SK-N-MC (cell line): ENCODE results near the gene CNPY1.

ENCODE experiments used
- DNase-seq: peaks from one replicate; pipeline ENCODE4 v3.0.0-alpha.2; 2011; ENCODE audit warnings: low read depth, low spot score
- H3K27ac ChIP-seq: fragments of 200-600 bp; sonication (generic); 2 replicates; pipeline ENCODE4 v1.5.1; 2016; ENCODE audit warnings: mixed run types
- H3K36me3 ChIP-seq: fragments of 200-600 bp; sonication (generic); 2 replicates; pipeline ENCODE4 v1.6.1; 2017; ENCODE audit warnings: antibody characterized with exemption, low read length, mixed read lengths; ENCODE audit not compliant: insufficient read depth
- H3K4me3 ChIP-seq: fragments of 200-600 bp; sonication (generic); 2 replicates; pipeline ENCODE4 v1.5.1; 2016
- H3K9ac ChIP-seq: fragments of 200-600 bp; sonication (generic); 2 replicates; pipeline ENCODE4 v1.8.0; 2017; ENCODE audit warnings: mixed run types, mixed read lengths; ENCODE audit not compliant: insufficient read length
- H3K9me3 ChIP-seq: fragments of 200-600 bp; sonication (generic); 2 replicates; pipeline ENCODE4 v1.6.1; 2017; ENCODE audit warnings: low read depth, mild to moderate bottlenecking, antibody characterized with exemption, low read length, moderate library complexity, mixed read lengths
- EZH2 ChIP-seq: fragments of 200-600 bp; sonication (generic); IDR thresholded peaks from one replicate; pipeline ENCODE4 v1.6.1; 2017; ENCODE audit warnings: antibody characterized with exemption
- FOXP2 ChIP-seq: optimal IDR thresholded peaks from 2 replicates; pipeline ENCODE3; 2011; ENCODE audit warnings: mild to moderate bottlenecking, moderate library complexity; ENCODE audit not compliant: insufficient read depth; ENCODE audit errors: extremely low read length, control extremely low read depth
- POLR2AphosphoS5 ChIP-seq: IDR thresholded peaks from 2 replicates; pipeline ENCODE4 v1.6.1; 2012; ENCODE audit warnings: mild to moderate bottlenecking, low read depth, low read length, borderline replicate concordance

CNPY1 gene

GRCh38 chr7:155453296-155454182 lies 92.8 kb downstream of the CNPY1 start:
- H3K4me3 ChIP-seq: no peak overlapping the region
- no peaks in the 10 kb centered on the region for H3K36me3 ChIP-seq
- no peak for TF ChIP-seq EZH2
- TF ChIP-seq POLR2AphosphoS5: no peak
- TF ChIP-seq FOXP2: no peak
- DNase-seq: no peak
- H3K9me3 ChIP-seq: no peaks in the 10 kb centered on the region
- H3K27ac ChIP-seq: no peak overlapping the region
- H3K9ac ChIP-seq: no peak overlapping the region

GRCh38 chr7:155452505-155453295 lies 93.7 kb downstream of the CNPY1 start:
- H3K36me3 ChIP-seq: no peaks in the 10 kb centered on the region

GRCh38 chr7:155451840-155452239 lies 94.5 kb downstream of the CNPY1 start:
- H3K27ac ChIP-seq: no peak overlapping the region
- no peak overlapping the region for H3K9ac ChIP-seq
- TF ChIP-seq POLR2AphosphoS5: no peak
- no peak for TF ChIP-seq FOXP2
- no peak for TF ChIP-seq EZH2

More at GRCh38 chr7:155452505-155453295, 93.7 kb downstream of the CNPY1 start:
- TF ChIP-seq POLR2AphosphoS5: no peak
- no peak for TF ChIP-seq EZH2
- no peak for TF ChIP-seq FOXP2
- no peak overlapping the region for H3K9ac ChIP-seq
- 0 out of 2 replicates have a peak overlapping the region, but pooled peaks have one; percentile 28 for H3K27ac ChIP-seq
- H3K4me3 ChIP-seq: no peak overlapping the region
- no peaks in the 10 kb centered on the region for H3K9me3 ChIP-seq
- no peak for DNase-seq

More at GRCh38 chr7:155451840-155452239, 94.5 kb downstream of the CNPY1 start:
- no peak for DNase-seq
- H3K4me3 ChIP-seq: no peak overlapping the region
- H3K36me3 ChIP-seq: no peaks in the 10 kb centered on the region
- H3K9me3 ChIP-seq: no peaks in the 10 kb centered on the region
